ENCODE data around the gene AP5Z1. TPM values are rescaled to one million over a fixed set of nuclear protein-coding genes. Genes with fewer than 3 reads are reported as not detected.
A peak's percentile ranks its signal among the peaks of the same experiment; 100 is the strongest.

AP5Z1 gene
- total RNA-seq, 1 experiment from 2014 or later = 14.0 TPM

- peak; percentile 5 for DNase-seq (ENCODE audit: extremely low read depth, low read depth)
Measured at GRCh38 chr7:4745265-4745919, 30.0 kb upstream of the AP5Z1 start.

- DNase-seq (ENCODE audit: extremely low read depth, low read depth) = peak; percentile 44
Measured at GRCh38 chr7:4745971-4746919, 29.2 kb upstream of the AP5Z1 start.

GRCh38 chr7:4747013-4747412 is 28.4 kb upstream of the AP5Z1 start:
- no peak for DNase-seq (ENCODE audit: extremely low read depth, low read depth)

- DNase-seq (ENCODE audit: extremely low read depth, low read depth) = no peak
Measured at GRCh38 chr7:4747746-4748145, 27.7 kb upstream of the AP5Z1 start.

- no peak for DNase-seq (ENCODE audit: extremely low read depth, low read depth)
Measured at GRCh38 chr7:4748231-4748681, 27.2 kb upstream of the AP5Z1 start.

- no peak for DNase-seq (ENCODE audit: extremely low read depth, low read depth)
Measured at GRCh38 chr7:4749363-4749762, 26.1 kb upstream of the AP5Z1 start.

GRCh38 chr7:4749798-4750197 is 25.6 kb upstream of the AP5Z1 start:
- DNase-seq (ENCODE audit: extremely low read depth, low read depth) = no peak

GRCh38 chr7:4751398-4751947 is 23.9 kb upstream of the AP5Z1 start:
- DNase-seq (ENCODE audit: extremely low read depth, low read depth) = no peak

- peak; percentile 60 for DNase-seq (ENCODE audit: extremely low read depth, low read depth)
Measured at GRCh38 chr7:4753598-4754432, 21.6 kb upstream of the AP5Z1 start.

GRCh38 chr7:4754433-4755010 is 20.9 kb upstream of the AP5Z1 start:
- no peak for DNase-seq (ENCODE audit: extremely low read depth, low read depth)

- DNase-seq (ENCODE audit: extremely low read depth, low read depth) = no peak
Measured at GRCh38 chr7:4755045-4755444, 20.4 kb upstream of the AP5Z1 start.

GRCh38 chr7:4758111-4758510 is 17.3 kb upstream of the AP5Z1 start:
- DNase-seq (ENCODE audit: extremely low read depth, low read depth) = no peak

GRCh38 chr7:4758791-4759190 is 16.6 kb upstream of the AP5Z1 start:
- no peak for DNase-seq (ENCODE audit: extremely low read depth, low read depth)

- DNase-seq (ENCODE audit: extremely low read depth, low read depth) = no peak
Measured at GRCh38 chr7:4759211-4759610, 16.2 kb upstream of the AP5Z1 start.

GRCh38 chr7:4760952-4761351 is 14.5 kb upstream of the AP5Z1 start:
- DNase-seq (ENCODE audit: extremely low read depth, low read depth) = no peak

GRCh38 chr7:4762121-4763055 is 13.0 kb upstream of the AP5Z1 start:
- DNase-seq (ENCODE audit: extremely low read depth, low read depth) = no peak

GRCh38 chr7:4763091-4763793 is 12.2 kb upstream of the AP5Z1 start:
- DNase-seq (ENCODE audit: extremely low read depth, low read depth) = no peak

GRCh38 chr7:4763794-4764185 is 11.6 kb upstream of the AP5Z1 start:
- DNase-seq (ENCODE audit: extremely low read depth, low read depth) = no peak

Measured in NCI-H460 (cell line).